ENCODE results near the gene SLC38A5.
"Not testable (repeated sequence)": the region's sequence is repeated elsewhere in the genome, so short reads cannot be mapped to it uniquely, and the experiment has no call there.

SLC38A5 gene

GRCh38 chrX:48468247-48468671 is 1.8 kb downstream of the SLC38A5 start:
- peak; percentile 18 for DNase-seq (ENCODE audit: low spot score)

- DNase-seq (ENCODE audit: low spot score), result no peak
Measured at GRCh38 chrX:48467281-48467761, 2.7 kb downstream of the SLC38A5 start.

GRCh38 chrX:48466696-48467095 is 3.4 kb downstream of the SLC38A5 start:
- no peak for DNase-seq (ENCODE audit: low spot score)

- DNase-seq (ENCODE audit: low spot score), result no peak
Measured at GRCh38 chrX:48465336-48465933, 4.6 kb downstream of the SLC38A5 start.

- no peak for DNase-seq (ENCODE audit: low spot score)
Measured at GRCh38 chrX:48461830-48462229, 8.2 kb downstream of the SLC38A5 start.

- DNase-seq (ENCODE audit: low spot score), result no peak
Measured at GRCh38 chrX:48460606-48461005, 9.5 kb downstream of the SLC38A5 start.

GRCh38 chrX:48460031-48460430 is 10.0 kb downstream of the SLC38A5 start:
- no peak for DNase-seq (ENCODE audit: low spot score)

GRCh38 chrX:48459483-48459882 is 10.6 kb downstream of the SLC38A5 start:
- DNase-seq (ENCODE audit: low spot score), result no peak

- no peak for DNase-seq (ENCODE audit: low spot score)
Measured at GRCh38 chrX:48458711-48459110, 11.3 kb downstream of the SLC38A5 start.

- no peak for DNase-seq (ENCODE audit: low spot score)
Measured at GRCh38 chrX:48456628-48457331, 13.3 kb downstream of the SLC38A5 start.

- no peak for DNase-seq (ENCODE audit: low spot score)
Measured at GRCh38 chrX:48451708-48452107, 18.4 kb downstream of the SLC38A5 start.

- no peak for DNase-seq (ENCODE audit: low spot score)
Measured at GRCh38 chrX:48450076-48450475, 20.0 kb downstream of the SLC38A5 start.

GRCh38 chrX:48447201-48447600 is 22.9 kb downstream of the SLC38A5 start:
- not testable (repeated sequence) for DNase-seq (ENCODE audit: low spot score)

- peak; percentile 0 for DNase-seq (ENCODE audit: low spot score)
Measured at GRCh38 chrX:48433713-48434112, 36.3 kb downstream of the SLC38A5 start.

GRCh38 chrX:48430166-48430565 is 39.9 kb downstream of the SLC38A5 start:
- DNase-seq (ENCODE audit: low spot score), result not testable (repeated sequence)

GRCh38 chrX:48429606-48430005 is 40.5 kb downstream of the SLC38A5 start:
- not testable (repeated sequence) for DNase-seq (ENCODE audit: low spot score)

- DNase-seq (ENCODE audit: low spot score), result not testable (repeated sequence)
Measured at GRCh38 chrX:48427027-48427716, 42.9 kb downstream of the SLC38A5 start.

- DNase-seq (ENCODE audit: low spot score), result not testable (repeated sequence)
Measured at GRCh38 chrX:48411860-48412259, 58.2 kb downstream of the SLC38A5 start, which contains the start of gene SSX4B. Gene SSX4B (minus strand): TSS chrX:48411960. CDS start chrX:48411372, 588 bp downstream.
